MM.1S (cell line): Measurements from ENCODE around the gene PARD3.

ENCODE experiments used
- DNase-seq: peaks from one replicate; pipeline ENCODE4 v3.0.0-alpha.2; 2015
- H2AFZ ChIP-seq: fragments of 300-600 bp; sonication (generic); 2 replicates; pipeline ENCODE4 v1.6.0; 2016; ENCODE audit warnings: antibody characterized with exemption, low read length
- H3F3A ChIP-seq: fragments of 300-600 bp; sonication (generic); 2 replicates; pipeline ENCODE4 v1.6.1; 2016; ENCODE audit warnings: mild to moderate bottlenecking, antibody characterized with exemption, low read length, moderate library complexity, mixed read lengths; ENCODE audit not compliant: insufficient read depth
- H3K27ac ChIP-seq: fragments of 300-600 bp; sonication (generic); 2 replicates; pipeline ENCODE4 v1.5.1; 2016; ENCODE audit warnings: mild to moderate bottlenecking, low read length
- H3K27me3 ChIP-seq: fragments of 300-600 bp; sonication (generic); replicated peaks from 2 replicates; pipeline ENCODE4 v1.6.0; 2016; ENCODE audit warnings: low read length; ENCODE audit not compliant: insufficient read depth
- H3K36me3 ChIP-seq: fragments of 300-600 bp; sonication (generic); replicated peaks from 2 replicates; pipeline ENCODE4 v1.6.1; 2016; ENCODE audit warnings: mild to moderate bottlenecking, low read length, mixed read lengths; ENCODE audit not compliant: insufficient read depth
- H3K4me1 ChIP-seq: fragments of 300-600 bp; sonication (generic); 2 replicates; pipeline ENCODE4 v1.6.1; 2016; ENCODE audit warnings: low read length, mixed read lengths
- H3K4me2 ChIP-seq: fragments of 300-600 bp; sonication (generic); 2 replicates; pipeline ENCODE4 v1.6.0; 2016; ENCODE audit warnings: low read depth, low read length
- H3K4me3 ChIP-seq: fragments of 300-600 bp; sonication (generic); 2 replicates; pipeline ENCODE4 v1.5.1; 2016; ENCODE audit warnings: low read length, mixed read lengths
- H3K79me2 ChIP-seq: fragments of 300-600 bp; sonication (generic); 2 replicates; pipeline ENCODE4 v1.6.1; 2016; ENCODE audit warnings: mixed run types, low read length, mixed read lengths
- H3K9ac ChIP-seq: fragments of 300-600 bp; sonication (generic); 2 replicates; pipeline ENCODE4 v1.6.1; 2016; ENCODE audit warnings: low read length, mixed read lengths
- H3K9me2 ChIP-seq: fragments of 300-600 bp; sonication (generic); replicated peaks from 2 replicates; pipeline ENCODE4 v1.6.1; 2016; ENCODE audit warnings: mild to moderate bottlenecking, low read length, mixed read lengths; ENCODE audit not compliant: insufficient read depth
- H3K9me3 ChIP-seq: fragments of 300-600 bp; sonication (generic); replicated peaks from 2 replicates; pipeline ENCODE4 v1.6.1; 2016; ENCODE audit warnings: mild to moderate bottlenecking, low read length, mixed read lengths; ENCODE audit not compliant: insufficient read depth
- H4K20me1 ChIP-seq: fragments of 300-600 bp; sonication (generic); 2 replicates; pipeline ENCODE4 v1.6.1; 2016; ENCODE audit warnings: mild to moderate bottlenecking, low read length, moderate library complexity, mixed read lengths; ENCODE audit not compliant: insufficient read depth
- EZH2 ChIP-seq: fragments of 300-600 bp; sonication (generic); optimal IDR thresholded peaks from 2 replicates; pipeline ENCODE3; 2017; ENCODE audit warnings: low read depth, mild to moderate bottlenecking, antibody characterized with exemption, low read length, mixed read lengths
- EZH2phosphoT487 ChIP-seq: fragments of 300-600 bp; sonication (generic); IDR thresholded peaks from 2 replicates; pipeline ENCODE4 v1.6.1; 2018; ENCODE audit warnings: antibody characterized with exemption, low read length
- TF ChIP-seq, protein P1 (sequence below): fragments of 300-600 bp; sonication (generic); IDR thresholded peaks from 2 replicates; pipeline ENCODE4 v1.5.1; 2016; ENCODE audit warnings: antibody characterized with exemption, low read length, mixed read lengths

PARD3 gene

DNA sequence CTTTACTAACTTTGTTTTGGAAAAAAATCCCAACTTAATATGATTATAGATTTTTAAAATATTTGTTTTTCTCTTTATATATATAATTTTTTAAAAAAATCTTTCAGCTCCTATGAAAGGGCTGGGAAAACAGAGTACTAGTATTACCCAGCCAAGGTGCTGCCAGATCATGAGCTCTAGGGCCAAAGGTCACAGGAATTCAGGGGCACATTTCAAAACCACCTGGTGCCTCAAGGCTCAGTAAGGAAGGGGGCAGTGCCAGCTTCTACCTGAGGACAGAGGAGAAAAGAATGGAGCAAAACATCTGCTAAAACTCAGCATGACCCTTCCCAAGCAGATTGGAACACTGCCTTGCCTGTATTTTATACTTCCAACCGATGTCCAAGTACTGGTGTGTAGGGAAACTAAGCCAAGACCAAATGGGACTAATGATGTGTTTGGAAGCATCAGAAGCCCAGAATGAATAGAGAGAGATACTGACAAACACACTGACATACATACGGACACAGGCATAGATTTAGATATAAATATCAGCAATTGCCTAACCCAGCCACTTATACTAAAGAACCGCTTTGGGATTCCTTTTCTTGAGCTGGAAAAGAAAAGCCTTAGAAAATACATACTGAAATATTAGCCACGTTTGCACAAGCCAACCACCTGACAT lies 667.3 kb downstream of the PARD3 start:
- no peaks in the 10 kb centered on the region for H3K9me2 ChIP-seq
- no peaks in the 10 kb centered on the region for H3K27me3 ChIP-seq
- no peaks in the 10 kb centered on the region for H3K79me2 ChIP-seq
- TF ChIP-seq EZH2 = no peak
- TF ChIP-seq EZH2phosphoT487 = no peak
- TF ChIP-seq, protein P1, sequence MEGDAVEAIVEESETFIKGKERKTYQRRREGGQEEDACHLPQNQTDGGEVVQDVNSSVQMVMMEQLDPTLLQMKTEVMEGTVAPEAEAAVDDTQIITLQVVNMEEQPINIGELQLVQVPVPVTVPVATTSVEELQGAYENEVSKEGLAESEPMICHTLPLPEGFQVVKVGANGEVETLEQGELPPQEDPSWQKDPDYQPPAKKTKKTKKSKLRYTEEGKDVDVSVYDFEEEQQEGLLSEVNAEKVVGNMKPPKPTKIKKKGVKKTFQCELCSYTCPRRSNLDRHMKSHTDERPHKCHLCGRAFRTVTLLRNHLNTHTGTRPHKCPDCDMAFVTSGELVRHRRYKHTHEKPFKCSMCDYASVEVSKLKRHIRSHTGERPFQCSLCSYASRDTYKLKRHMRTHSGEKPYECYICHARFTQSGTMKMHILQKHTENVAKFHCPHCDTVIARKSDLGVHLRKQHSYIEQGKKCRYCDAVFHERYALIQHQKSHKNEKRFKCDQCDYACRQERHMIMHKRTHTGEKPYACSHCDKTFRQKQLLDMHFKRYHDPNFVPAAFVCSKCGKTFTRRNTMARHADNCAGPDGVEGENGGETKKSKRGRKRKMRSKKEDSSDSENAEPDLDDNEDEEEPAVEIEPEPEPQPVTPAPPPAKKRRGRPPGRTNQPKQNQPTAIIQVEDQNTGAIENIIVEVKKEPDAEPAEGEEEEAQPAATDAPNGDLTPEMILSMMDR = no peak
- no peak overlapping the region for H2AFZ ChIP-seq
- no peaks in the 10 kb centered on the region for H3F3A ChIP-seq
- no peaks in the 10 kb centered on the region for H4K20me1 ChIP-seq
- no peaks in the 10 kb centered on the region for H3K36me3 ChIP-seq
- H3K9ac ChIP-seq = no peak overlapping the region
- no peak for DNase-seq
- no peak overlapping the region for H3K4me2 ChIP-seq
- H3K9me3 ChIP-seq = no peaks in the 10 kb centered on the region
- H3K4me3 ChIP-seq = no peak overlapping the region
- no peak overlapping the region for H3K27ac ChIP-seq
- H3K4me1 ChIP-seq = no peaks in the 10 kb centered on the region; the same call in 1 of the 2 replicates

DNA sequence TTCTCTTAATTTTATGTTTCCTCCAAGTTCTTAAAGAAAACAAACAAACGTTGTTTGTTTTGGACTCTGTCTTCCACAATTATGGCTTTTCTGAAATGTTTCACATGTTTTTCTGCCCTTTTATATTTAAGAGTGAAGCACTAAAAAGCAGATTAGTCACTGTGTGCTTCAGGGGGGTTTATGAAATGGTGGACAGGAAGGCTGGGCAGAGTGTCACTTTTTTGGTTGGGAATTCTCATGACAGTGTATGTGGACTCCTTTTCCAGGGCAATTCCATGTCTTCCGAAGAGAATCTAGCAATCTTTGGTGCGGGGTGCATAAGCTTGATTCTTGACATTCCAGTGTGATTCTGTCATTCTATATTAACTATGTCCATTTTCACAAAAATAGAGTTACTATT lies 669.4 kb downstream of the PARD3 start:
- no peak overlapping the region for H2AFZ ChIP-seq
- no peak overlapping the region for H3K4me3 ChIP-seq
- H4K20me1 ChIP-seq = no peaks in the 10 kb centered on the region
- H3K4me2 ChIP-seq = no peak overlapping the region
- no peaks in the 10 kb centered on the region for H3K36me3 ChIP-seq
- H3K27me3 ChIP-seq = no peaks in the 10 kb centered on the region
- no peaks in the 10 kb centered on the region for H3K79me2 ChIP-seq
- no peak for DNase-seq
- TF ChIP-seq EZH2phosphoT487 = no peak
- TF ChIP-seq EZH2 = no peak
- TF ChIP-seq, protein P1 = no peak
- no peaks in the 10 kb centered on the region; the same call in 1 of the 2 replicates for H3K4me1 ChIP-seq
- H3K9me3 ChIP-seq = no peaks in the 10 kb centered on the region
- no peak overlapping the region for H3K9ac ChIP-seq
- no peaks in the 10 kb centered on the region for H3F3A ChIP-seq
- H3K9me2 ChIP-seq = no peaks in the 10 kb centered on the region
- H3K27ac ChIP-seq = no peak overlapping the region

DNA sequence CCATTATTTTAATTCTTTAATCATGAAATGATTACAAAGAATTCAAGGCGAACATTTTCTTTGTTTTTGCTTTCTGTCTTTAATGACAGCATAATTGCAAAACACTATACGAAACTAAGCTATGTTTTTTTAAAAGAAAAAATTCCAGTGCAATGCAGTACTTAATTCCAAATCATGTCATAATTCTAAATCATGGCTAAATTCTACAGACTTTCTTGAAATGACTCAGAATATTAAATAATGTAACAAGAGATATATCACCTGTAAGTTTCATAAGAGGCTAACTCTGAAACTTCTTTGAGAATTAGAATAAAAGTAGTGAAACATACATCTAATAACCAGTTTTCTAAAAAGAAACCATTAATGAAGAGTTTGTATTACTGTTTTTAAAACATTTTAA lies 671.6 kb downstream of the PARD3 start:
- DNase-seq = no peak
- Histone ChIP-seq H3K79me2 (no peaks in the 10 kb centered on the region), H3K4me3 (no peak overlapping the region), H3K9me3 (no peaks in the 10 kb centered on the region), H3K4me2 (no peak overlapping the region), H4K20me1 (no peaks in the 10 kb centered on the region), H3F3A (no peaks in the 10 kb centered on the region), H3K9me2 (no peaks in the 10 kb centered on the region), H3K4me1 (no peaks in the 10 kb centered on the region; the same call in 1 of the 2 replicates), H3K27ac (no peak overlapping the region), H2AFZ (no peak overlapping the region), H3K27me3 (no peaks in the 10 kb centered on the region), H3K36me3 (no peaks in the 10 kb centered on the region), H3K9ac (no peak overlapping the region)
- TF ChIP-seq EZH2phosphoT487 (no peak), EZH2 (no peak)
- TF ChIP-seq, protein P1 = no peak
